ENCODE measurements around the gene ROR2.

The ROR2 gene

GRCh38 chr9:91896097-91896496 lies 53.9 kb downstream of the ROR2 start:
- no peak for TF ChIP-seq CTCF (IDR thresholded peaks at IDR 0.05)

GRCh38 chr9:91894536-91894935 lies 55.5 kb downstream of the ROR2 start:
- TF ChIP-seq CTCF (IDR thresholded peaks at IDR 0.05): no peak

- TF ChIP-seq CTCF (IDR thresholded peaks at IDR 0.05): no peak
Observed at GRCh38 chr9:91894023-91894422, 56.0 kb downstream of the ROR2 start.

- no peak for TF ChIP-seq CTCF (IDR thresholded peaks at IDR 0.05)
Observed at GRCh38 chr9:91891915-91892314, 58.1 kb downstream of the ROR2 start.

GRCh38 chr9:91890662-91891061 lies 59.4 kb downstream of the ROR2 start:
- TF ChIP-seq CTCF (IDR thresholded peaks at IDR 0.05): no peak

GRCh38 chr9:91889161-91889911 lies 60.7 kb downstream of the ROR2 start:
- TF ChIP-seq CTCF (IDR thresholded peaks at IDR 0.05): no peak

GRCh38 chr9:91886414-91887076 lies 63.5 kb downstream of the ROR2 start:
- TF ChIP-seq CTCF (IDR thresholded peaks at IDR 0.05): no peak
